ENCODE data around the gene LSM12. TPM values are rescaled to one million over a fixed set of nuclear protein-coding genes. Genes with fewer than 3 reads are reported as not detected.
A peak's percentile ranks its signal among the peaks of the same experiment; 100 is the strongest.

The LSM12 gene
- total RNA-seq, 1 donor from 2014 or later = 57.3 TPM

GRCh38 chr17:44087319-44087718 lies 20.8 kb upstream of the LSM12 start:
- Mint-ChIP-seq H3K27ac (no peak overlapping the region), H3K4me3 (no peak overlapping the region), H3K4me1 (no peaks in the 10 kb centered on the region), H3K36me3 (ENCODE audit: low read depth) (peaks cover 61% of the 10 kb centered on the region), H3K27me3 (no peaks in the 10 kb centered on the region), H3K9me3 (no peaks in the 10 kb centered on the region)
- ATAC-seq (ENCODE audit: low read depth) (no peak), DNase-seq (no peak)
- TF ChIP-seq CTCF (IDR thresholded peaks at IDR 0.05) = no peak
- ChIA-PET POLR2A (no interaction called here), CTCF (no interaction called here)
- intact Hi-C loops (cut with micrococcal nuclease) = no loop called here

DNA sequence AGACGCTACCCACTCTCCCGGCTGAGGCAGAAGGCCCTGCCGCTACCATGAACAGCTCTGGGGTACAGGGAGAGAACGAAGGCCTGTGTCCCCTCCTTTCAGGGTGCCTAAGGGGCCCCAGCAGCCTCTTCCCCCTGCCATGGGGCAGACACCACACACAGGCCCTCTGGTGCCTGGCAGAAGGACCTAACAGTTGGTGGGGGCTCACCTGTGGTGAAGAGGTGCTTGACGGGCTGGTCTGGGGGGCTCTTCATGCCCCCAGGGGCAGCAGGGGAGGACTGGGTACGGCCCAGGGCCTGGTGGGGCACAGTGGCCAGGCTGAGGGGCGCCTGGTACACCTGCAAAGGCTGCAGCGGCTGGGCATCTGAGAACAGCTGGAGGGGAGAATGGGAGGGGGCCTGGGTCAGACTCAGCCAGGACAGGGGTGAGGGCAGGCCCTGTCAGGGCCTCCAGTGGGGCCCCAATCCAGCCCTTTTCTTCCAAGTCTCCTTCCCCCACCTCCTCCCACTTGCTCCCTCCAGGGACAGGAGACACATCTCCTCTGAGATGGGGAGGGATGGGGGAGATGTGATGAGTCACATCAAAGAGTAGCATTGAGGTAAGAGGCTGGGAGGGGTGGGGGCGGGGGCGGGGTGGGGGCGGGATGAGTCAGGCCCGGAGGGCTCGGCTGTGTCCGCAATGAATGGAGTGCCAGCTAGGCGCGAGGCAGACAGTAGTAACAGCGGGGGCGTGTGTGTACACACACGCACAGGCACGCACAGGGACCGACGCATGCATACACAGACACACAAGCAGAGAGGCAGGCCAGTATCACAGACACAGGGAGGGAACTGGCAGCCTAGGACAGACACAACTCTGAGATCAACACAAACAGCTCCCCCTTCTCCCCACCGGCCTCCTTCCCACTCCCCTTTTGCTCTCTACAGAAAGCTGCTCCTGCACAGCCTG lies 20.2 kb upstream of the LSM12 start:
- Mint-ChIP-seq H3K4me1 (no peaks in the 10 kb centered on the region), H3K27ac (no peak overlapping the region), H3K27me3 (no peaks in the 10 kb centered on the region), H3K9me3 (no peaks in the 10 kb centered on the region), H3K36me3 (ENCODE audit: low read depth) (peaks cover 60% of the 10 kb centered on the region), H3K4me3 (no peak overlapping the region)
- intact Hi-C loops (cut with micrococcal nuclease) = no loop called here
- DNase-seq (no peak), ATAC-seq (ENCODE audit: low read depth) (no peak)
- no peak for TF ChIP-seq CTCF (IDR thresholded peaks at IDR 0.05)
- ChIA-PET CTCF (no interaction called here), POLR2A (no interaction called here)

DNA sequence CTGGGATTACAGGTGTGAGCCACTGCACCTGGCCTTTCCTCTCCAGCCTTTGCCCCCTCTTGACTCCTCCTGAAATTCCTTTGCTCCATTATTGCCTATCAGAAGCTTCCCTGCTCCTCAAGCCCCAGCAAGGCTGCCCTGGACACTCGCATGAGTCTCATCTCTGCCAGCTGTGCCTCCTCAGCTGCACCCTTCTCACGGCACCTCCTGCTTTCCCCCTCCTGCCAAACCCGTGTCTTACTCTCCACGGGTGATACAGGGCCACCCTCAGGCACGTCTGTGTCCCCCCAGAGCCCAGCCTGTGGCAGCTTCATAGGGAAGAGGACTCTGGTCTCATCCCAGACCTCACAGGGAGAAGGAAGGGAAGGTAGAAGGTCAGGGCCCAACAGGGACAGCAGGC lies 19.4 kb upstream of the LSM12 start:
- ChIA-PET POLR2A (interaction anchor here (0.7 kb wide), 1 partner anchor 30 kb away, joined by 3 read pairs; no protein-coding TSS in a partner anchor), CTCF (no interaction called here)
- H3K27ac Mint-ChIP-seq = no peak overlapping the region
- TF ChIP-seq CTCF (IDR thresholded peaks at IDR 0.05) = no peak
- H3K4me3 Mint-ChIP-seq = no peak overlapping the region
- peaks cover 56% of the 10 kb centered on the region for H3K36me3 Mint-ChIP-seq (ENCODE audit: low read depth)
- no peaks in the 10 kb centered on the region for H3K4me1 Mint-ChIP-seq
- no peaks in the 10 kb centered on the region for H3K9me3 Mint-ChIP-seq
- intact Hi-C loops (cut with micrococcal nuclease) = no loop called here
- no peaks in the 10 kb centered on the region for H3K27me3 Mint-ChIP-seq
- DNase-seq (no peak), ATAC-seq (ENCODE audit: low read depth) (no peak)

DNA sequence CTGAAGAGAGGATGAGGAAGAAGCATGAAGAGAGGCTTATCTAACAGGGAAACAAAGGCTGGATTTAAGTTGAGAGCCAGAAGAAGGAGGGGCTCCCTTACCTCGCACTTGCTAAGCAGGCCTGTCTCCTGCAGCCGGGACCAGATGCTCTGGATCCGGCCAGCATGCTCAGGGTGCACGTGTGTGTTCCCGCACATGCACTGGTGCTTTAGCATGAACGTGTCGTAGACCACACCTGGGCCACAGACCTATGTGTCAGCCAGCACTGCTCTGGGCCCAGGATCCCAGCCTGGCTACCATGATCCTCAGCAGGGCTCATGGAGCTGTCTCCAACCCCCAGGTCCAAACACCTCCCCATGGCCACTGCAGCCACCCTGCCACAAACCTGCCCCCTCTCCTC lies 18.4 kb upstream of the LSM12 start:
- H3K4me1 Mint-ChIP-seq = peaks cover under 1% of the 10 kb centered on the region
- no peak overlapping the region for H3K27ac Mint-ChIP-seq
- H3K4me3 Mint-ChIP-seq = no peak overlapping the region
- ATAC-seq (ENCODE audit: low read depth) (no peak), DNase-seq (no peak)
- intact Hi-C loops (cut with micrococcal nuclease) = no loop called here
- POLR2A ChIA-PET = no interaction called here
- TF ChIP-seq CTCF (IDR thresholded peaks at IDR 0.05) = no peak
- H3K36me3 Mint-ChIP-seq (ENCODE audit: low read depth) = peaks cover 64% of the 10 kb centered on the region
- H3K27me3 Mint-ChIP-seq = no peaks in the 10 kb centered on the region
- CTCF ChIA-PET = interaction anchor here (1.3 kb wide), 1 partner anchor 15 kb away, joined by 3 read pairs; the partner anchor contains the start of gene G6PC3
- H3K9me3 Mint-ChIP-seq = no peaks in the 10 kb centered on the region

GRCh38 chr17:44084131-44084538 lies 17.7 kb upstream of the LSM12 start:
- no peak overlapping the region for H3K27ac Mint-ChIP-seq
- peaks cover 67% of the 10 kb centered on the region for H3K36me3 Mint-ChIP-seq (ENCODE audit: low read depth)

More at GRCh38 chr17:44084131-44084538, 17.7 kb upstream of the LSM12 start:
- POLR2A ChIA-PET = no interaction called here
- CTCF ChIA-PET = interaction anchor here (1.3 kb wide), 1 partner anchor 14 kb away, joined by 3 read pairs; the partner anchor contains the start of gene G6PC3
- intact Hi-C loops (cut with micrococcal nuclease) = no loop called here
- ATAC-seq (ENCODE audit: low read depth) (peak; percentile 31), DNase-seq (no peak)
- Mint-ChIP-seq H3K9me3 (no peaks in the 10 kb centered on the region), H3K27me3 (no peaks in the 10 kb centered on the region), H3K4me1 (peaks cover 3% of the 10 kb centered on the region), H3K4me3 (no peak overlapping the region)
- no peak for TF ChIP-seq CTCF (IDR thresholded peaks at IDR 0.05)
